GM12878 (cell line): Measurements from ENCODE around the gene COIL. TPM values are rescaled to one million over a fixed set of nuclear protein-coding genes. Genes with fewer than 3 reads are reported as not detected.

Experiments used
- ATAC-seq: fragments of 200-7000 bp; cut with Tn5 transposase; 3 replicates; pipeline ENCODE4 v1.9.1; 2020; ENCODE audit warnings: mild to moderate bottlenecking, moderate library complexity
- BruUV-seq: library from RNA; stranded (reverse); fragments of 400-500 nt; replicated peaks from 2 replicates; lab custom pipeline; 2021; lab: Mats Ljungman, UMichigan
- CTCF ChIA-PET: fragments of 300-600 bp; sonication (Branson Sonifier 250); formaldehyde crosslinking; extraction: SDS; loops from one replicate; lab custom pipeline; 2021; ENCODE audit warnings: inconsistent platforms; lab: Yijun Ruan, JAX
- POLR2A ChIA-PET: fragments of 350-600 bp; formaldehyde crosslinking; extraction: SDS; loops from one replicate; lab custom pipeline; 2021; ENCODE audit warnings: inconsistent platforms; lab: Charles Lee
- RAD21 ChIA-PET: fragments of 300-600 bp; sonication (Branson Sonifier 250); formaldehyde crosslinking; loops from one replicate; lab custom pipeline; 2023; ENCODE audit warnings: antibody characterized with exemption; ENCODE audit not compliant: unreplicated experiment; lab: Charles Lee
- SMC1A ChIA-PET: fragments of 300-600 bp; sonication (Branson Sonifier 250); formaldehyde crosslinking; loops from one replicate; lab custom pipeline; 2023; ENCODE audit not compliant: unreplicated experiment, uncharacterized antibody; lab: Charles Lee
- DNase-seq: peaks from one replicate; pipeline ENCODE4 v3.0.0-alpha.2; 2011; ENCODE audit warnings: low read depth, low spot score
- FAIRE-seq: peaks from 3 replicates; lab custom pipeline; 2011; peaks lifted over from hg19 to GRCh38; lab: Jason Lieb, UNC
- H2AFZ ChIP-seq: 2 replicates; pipeline ENCODE4 v1.6.0; 2011; ENCODE audit warnings: low read depth, low read length, control low read depth; ENCODE audit not compliant: control insufficient read depth
- H3K27ac ChIP-seq: 2 replicates; pipeline ENCODE4 v1.5.1; 2011; ENCODE audit warnings: control low read depth; ENCODE audit not compliant: control insufficient read depth, insufficient read depth
- H3K27me3 ChIP-seq, 2 experiments: replicated peaks in 1 of 2; 2 replicates each; pipeline versions ENCODE4 v1.6.0 to v1.6.1; 2011; ENCODE audit warnings: low read length in 1 of 2; ENCODE audit not compliant: control insufficient read depth in 2 of 2, insufficient read depth in 2 of 2
- H3K36me3 ChIP-seq, 2 experiments: 2 replicates each; pipeline ENCODE4 v1.5.1; 2011; ENCODE audit warnings: low read length in 1 of 2; ENCODE audit not compliant: control insufficient read depth in 2 of 2, insufficient read depth in 2 of 2
- H3K4me1 ChIP-seq: 2 replicates; pipeline ENCODE4 v1.6.1; 2011; ENCODE audit warnings: mild to moderate bottlenecking, low read length, moderate library complexity, mixed read lengths; ENCODE audit not compliant: control insufficient read depth, insufficient read depth
- H3K4me2 ChIP-seq: 2 replicates; pipeline ENCODE4 v1.6.0; 2011; ENCODE audit warnings: control low read depth; ENCODE audit not compliant: control insufficient read depth, insufficient read depth
- H3K4me3 ChIP-seq: fragments of 200-600 bp; sonication (generic); 2 replicates; pipeline ENCODE4 v1.5.1; 2016
- H3K79me2 ChIP-seq: 2 replicates; pipeline ENCODE4 v1.6.0; 2011; ENCODE audit warnings: low read length; ENCODE audit not compliant: control insufficient read depth, insufficient read depth
- H3K9ac ChIP-seq: 2 replicates; pipeline ENCODE4 v1.8.0; 2011; ENCODE audit warnings: low read length, control low read depth, mixed read lengths; ENCODE audit not compliant: control insufficient read depth, insufficient read depth
- H3K9me3 ChIP-seq: replicated peaks from 3 replicates; pipeline ENCODE4 v1.5.1; 2011; ENCODE audit warnings: mild to moderate bottlenecking, low read length; ENCODE audit not compliant: control insufficient read depth, insufficient read depth
- H4K20me1 ChIP-seq: 2 replicates; pipeline ENCODE4 v1.6.0; 2011; ENCODE audit not compliant: control insufficient read depth, insufficient read depth
- BHLHE40 ChIP-seq, 2 experiments: fragments of 450-650 bp in 1 of 2; IDR thresholded peaks; 2 replicates each; pipeline ENCODE4 v1.6.1; 2011 to 2017; ENCODE audit warnings: low read depth in 2 of 2, borderline replicate concordance in 1 of 2, improper control_type of control experiment in 1 of 2, low read length in 1 of 2, mild to moderate bottlenecking in 1 of 2
- BRCA1 ChIP-seq: IDR thresholded peaks from 2 replicates; pipeline ENCODE4 v1.6.1; 2011; ENCODE audit warnings: low read depth, low read length, improper control_type of control experiment
- CBX3 ChIP-seq: fragments of 200-600 bp; sonication (generic); IDR thresholded peaks from 2 replicates; pipeline ENCODE4 v1.6.1; 2016; ENCODE audit warnings: low read depth, borderline replicate concordance
- CHD1 ChIP-seq: IDR thresholded peaks from 2 replicates; pipeline ENCODE4 v1.6.1; 2012; ENCODE audit warnings: low read depth, low read length, improper control_type of control experiment
- HCFC1 ChIP-seq: fragments of 150-350 bp; IDR thresholded peaks from 2 replicates; pipeline ENCODE4 v1.6.1; 2014; ENCODE audit warnings: low read length
- HDAC6 ChIP-seq: fragments of 200-600 bp; sonication (generic); IDR thresholded peaks from one replicate; pipeline ENCODE4 v1.8.0; 2017; ENCODE audit warnings: antibody characterized with exemption; ENCODE audit not compliant: unreplicated experiment
- IKZF2 ChIP-seq, 2 experiments: fragments of 450-650 bp; IDR thresholded peaks; 2 replicates each; pipeline ENCODE4 v1.6.1; 2017; ENCODE audit warnings: mild to moderate bottlenecking in 2 of 2, moderate library complexity in 2 of 2
- MYC ChIP-seq: IDR thresholded peaks from 2 replicates; pipeline ENCODE4 v1.6.1; 2011; ENCODE audit warnings: mild to moderate bottlenecking, low read length, moderate library complexity, inconsistent platforms; ENCODE audit not compliant: insufficient read depth, insufficient replicate concordance, insufficient read length, severe bottlenecking
- NFYB ChIP-seq: IDR thresholded peaks from 2 replicates; pipeline ENCODE4 v1.6.1; 2011; ENCODE audit warnings: low read depth, mild to moderate bottlenecking, low read length, improper control_type of control experiment, moderate library complexity; ENCODE audit not compliant: insufficient read depth
- NR2F1 ChIP-seq: fragments of 450-650 bp; conservative IDR thresholded peaks from 2 replicates; pipeline ENCODE4 v1.6.1; 2017; ENCODE audit warnings: mild to moderate bottlenecking
- YY1 ChIP-seq: IDR thresholded peaks from 2 replicates; pipeline ENCODE4 v1.6.1; 2011; ENCODE audit warnings: low read depth, mild to moderate bottlenecking, low read length
- ZNF274 ChIP-seq: IDR thresholded peaks from one replicate; pipeline ENCODE4 v1.8.0; 2011; ENCODE audit not compliant: insufficient read length, insufficient read depth
- WGBS: methylation state at CpG from one replicate; pipeline ENCODE4 v1.1.6; 2016; ENCODE audit warnings: low lambda C conversion rate; ENCODE audit not compliant: insufficient replicate concordance, insufficient coverage; ENCODE audit errors: missing lambda C conversion rate; 5-methylcytosine and 5-hydroxymethylcytosine counted together
- in situ Hi-C: fragments of 300-500 bp; cut with MboI; formaldehyde crosslinking; loops from 9 replicates; pipeline ENCODE4 v1.14.3; 2018; ENCODE audit warnings: mixed read lengths
- intact Hi-C: fragments of 100-400 bp; cut with micrococcal nuclease; formaldehyde crosslinking; loops from one replicate; pipeline ENCODE4 v1.14.2; 2022; ENCODE audit not compliant: unreplicated experiment
- polyA plus RNA-seq, 11 experiments: library from polyadenylated mRNA; depleted of rRNA in 4 of 11; unstranded in 6 of 11; stranded (reverse) in 5 of 11; fragments of >200 nt; fragmentation: Nextera tagmentation in 4 of 11; fragmentation: Illumina TruSeq in 1 of 11; extraction: Ambion mirVana in 4 of 11; extraction: Trizol in 1 of 11; gene quantifications; 1 replicate in 1 of 11; 2 replicates in 10 of 11; pipeline versions ENCODE4 v1.2.1 to v1.2.3, GENCODE V29; 2011 to 2016; ENCODE audit warnings: inconsistent platforms in 2 of 11, missing spikeins in 2 of 11, low read depth in 1 of 11
- total RNA-seq, 4 experiments: library from RNA; depleted of rRNA in 3 of 4; stranded (reverse); fragments of >200 nt in 3 of 4; fragmentation: Illumina TruSeq in 1 of 4; extraction: Trizol in 1 of 4; gene quantifications; 2 replicates each; pipeline versions ENCODE4 v1.2.1 to v1.2.3, GENCODE V29; 2013 to 2021
- TF ChIP-seq, protein P1 (sequence below): fragments of 450-650 bp; formaldehyde crosslinking; IDR thresholded peaks from 2 replicates; pipeline ENCODE4 v1.4.0; 2022; ENCODE audit warnings: mild to moderate bottlenecking, moderate library complexity
- TF ChIP-seq, protein P2 (sequence below): fragments of 450-650 bp; IDR thresholded peaks from 2 replicates; pipeline ENCODE4 v1.6.1; 2017; ENCODE audit warnings: borderline replicate concordance
- TF ChIP-seq, protein P3 (sequence below): IDR thresholded peaks from 2 replicates; pipeline ENCODE4 v1.6.1; 2012; ENCODE audit warnings: low read depth, low read length, improper control_type of control experiment

The COIL gene
- total and polyA plus RNA-seq, 10 of the 15 experiments (the other 5 are each of a cell fraction or from before 2014, with no cell fraction given) = 13.7 to 24.3 (median 17.4) TPM

DNA sequence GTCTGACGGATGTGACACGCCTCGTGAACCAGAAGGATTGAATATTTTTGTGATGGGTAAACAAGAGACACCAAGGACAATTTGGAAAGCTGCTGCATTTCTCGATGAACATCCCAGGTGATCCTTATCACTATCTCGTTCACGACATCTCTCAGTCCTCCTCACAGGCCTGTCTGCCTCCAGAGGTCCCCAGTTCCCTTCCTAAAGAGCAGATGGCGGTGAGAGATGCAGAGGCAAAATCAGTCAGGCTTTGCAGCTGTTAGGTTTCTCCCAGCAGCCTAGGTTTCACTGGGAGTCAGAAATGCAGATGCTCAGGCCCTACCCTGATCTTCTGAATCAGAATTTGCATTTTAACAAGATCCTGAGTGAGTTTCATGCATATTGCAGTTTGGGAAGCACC lies 40.7 kb upstream of the COIL start:
- H3K9me3 ChIP-seq = no peaks in the 10 kb centered on the region
- ChIA-PET CTCF (interaction anchor here (1.1 kb wide), 1 partner anchor 31 kb away, joined by 3 read pairs; no protein-coding TSS in a partner anchor), POLR2A (interaction anchor here (0.6 kb wide), 1 partner anchor 23 kb away, joined by 4 read pairs; no protein-coding TSS in a partner anchor), SMC1A (interaction anchor here (1.2 kb wide), 1 partner anchor 23 kb away, joined by 3 read pairs; the partner anchor contains the start of gene SCPEP1), RAD21 (interaction anchor here (0.6 kb wide), 1 partner anchor 8 kb away, joined by 3 read pairs; no protein-coding TSS in a partner anchor)
- no peaks in the 10 kb centered on the region for H3K79me2 ChIP-seq
- no peak for ATAC-seq
- no peaks in the 10 kb centered on the region for H4K20me1 ChIP-seq
- no peak for DNase-seq
- in situ Hi-C loops (no loop called here), intact Hi-C loops (loop anchor here (10.0 kb wide), 1 partner anchor 83 kb away; the partner anchor contains the start of gene AKAP1)
- H3K27ac ChIP-seq = no peak overlapping the region
- FAIRE-seq = no peak
- no TSS peak for BruUV-seq
- TF ChIP-seq, protein P1, sequence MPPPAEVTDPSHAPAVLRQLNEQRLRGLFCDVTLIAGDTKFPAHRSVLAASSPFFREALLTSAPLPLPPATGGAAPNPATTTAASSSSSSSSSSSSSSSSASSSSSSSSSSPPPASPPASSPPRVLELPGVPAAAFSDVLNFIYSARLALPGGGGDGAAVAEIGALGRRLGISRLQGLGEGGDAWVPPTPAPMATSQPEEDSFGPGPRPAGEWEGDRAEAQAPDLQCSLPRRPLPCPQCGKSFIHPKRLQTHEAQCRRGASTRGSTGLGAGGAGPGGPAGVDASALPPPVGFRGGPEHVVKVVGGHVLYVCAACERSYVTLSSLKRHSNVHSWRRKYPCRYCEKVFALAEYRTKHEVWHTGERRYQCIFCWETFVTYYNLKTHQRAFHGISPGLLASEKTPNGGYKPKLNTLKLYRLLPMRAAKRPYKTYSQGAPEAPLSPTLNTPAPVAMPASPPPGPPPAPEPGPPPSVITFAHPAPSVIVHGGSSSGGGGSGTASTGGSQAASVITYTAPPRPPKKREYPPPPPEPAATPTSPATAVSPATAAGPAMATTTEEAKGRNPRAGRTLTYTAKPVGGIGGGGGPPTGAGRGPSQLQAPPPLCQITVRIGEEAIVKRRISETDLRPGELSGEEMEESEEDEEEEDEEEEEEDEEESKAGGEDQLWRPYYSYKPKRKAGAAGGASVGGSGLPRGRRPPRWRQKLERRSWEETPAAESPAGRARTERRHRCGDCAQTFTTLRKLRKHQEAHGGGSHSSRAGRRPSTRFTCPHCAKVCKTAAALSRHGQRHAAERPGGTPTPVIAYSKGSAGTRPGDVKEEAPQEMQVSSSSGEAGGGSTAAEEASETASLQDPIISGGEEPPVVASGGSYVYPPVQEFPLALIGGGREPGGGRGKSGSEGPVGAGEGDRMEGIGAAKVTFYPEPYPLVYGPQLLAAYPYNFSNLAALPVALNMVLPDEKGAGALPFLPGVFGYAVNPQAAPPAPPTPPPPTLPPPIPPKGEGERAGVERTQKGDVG = no peak
- TF ChIP-seq, protein P2, sequence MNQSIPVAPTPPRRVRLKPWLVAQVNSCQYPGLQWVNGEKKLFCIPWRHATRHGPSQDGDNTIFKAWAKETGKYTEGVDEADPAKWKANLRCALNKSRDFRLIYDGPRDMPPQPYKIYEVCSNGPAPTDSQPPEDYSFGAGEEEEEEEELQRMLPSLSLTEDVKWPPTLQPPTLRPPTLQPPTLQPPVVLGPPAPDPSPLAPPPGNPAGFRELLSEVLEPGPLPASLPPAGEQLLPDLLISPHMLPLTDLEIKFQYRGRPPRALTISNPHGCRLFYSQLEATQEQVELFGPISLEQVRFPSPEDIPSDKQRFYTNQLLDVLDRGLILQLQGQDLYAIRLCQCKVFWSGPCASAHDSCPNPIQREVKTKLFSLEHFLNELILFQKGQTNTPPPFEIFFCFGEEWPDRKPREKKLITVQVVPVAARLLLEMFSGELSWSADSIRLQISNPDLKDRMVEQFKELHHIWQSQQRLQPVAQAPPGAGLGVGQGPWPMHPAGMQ = no peak
- no peak for TF ChIP-seq MYC
- TF ChIP-seq YY1 = no peak
- no peak for TF ChIP-seq HDAC6
- TF ChIP-seq, protein P3, sequence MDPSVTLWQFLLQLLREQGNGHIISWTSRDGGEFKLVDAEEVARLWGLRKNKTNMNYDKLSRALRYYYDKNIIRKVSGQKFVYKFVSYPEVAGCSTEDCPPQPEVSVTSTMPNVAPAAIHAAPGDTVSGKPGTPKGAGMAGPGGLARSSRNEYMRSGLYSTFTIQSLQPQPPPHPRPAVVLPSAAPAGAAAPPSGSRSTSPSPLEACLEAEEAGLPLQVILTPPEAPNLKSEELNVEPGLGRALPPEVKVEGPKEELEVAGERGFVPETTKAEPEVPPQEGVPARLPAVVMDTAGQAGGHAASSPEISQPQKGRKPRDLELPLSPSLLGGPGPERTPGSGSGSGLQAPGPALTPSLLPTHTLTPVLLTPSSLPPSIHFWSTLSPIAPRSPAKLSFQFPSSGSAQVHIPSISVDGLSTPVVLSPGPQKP = no peak
- TF ChIP-seq NR2F1 = no peak
- no peak for TF ChIP-seq CBX3
- no peak for TF ChIP-seq NFYB
- TF ChIP-seq CHD1 = no peak
- TF ChIP-seq BRCA1 = no peak
- no peak for TF ChIP-seq BHLHE40 (IDR thresholded peaks at IDR 0.05; ENCODE audit: borderline replicate concordance in 1 of 2, low read depth in 2 of 2, low read length in 1 of 2)
- no peak for TF ChIP-seq ZNF274
- no peak for TF ChIP-seq IKZF2 (IDR thresholded peaks at IDR 0.05)
- no peak for TF ChIP-seq HCFC1
- H2AFZ ChIP-seq = no peak overlapping the region
- H3K27me3 ChIP-seq = no peaks in the 10 kb centered on the region
- no peak overlapping the region for H3K9ac ChIP-seq
- H3K36me3 ChIP-seq = peaks cover 2 to 35% of the 10 kb centered on the region in 2 experiments
- H3K4me2 ChIP-seq = no peak overlapping the region
- H3K4me1 ChIP-seq = peaks cover 32% of the 10 kb centered on the region
- H3K4me3 ChIP-seq = no peak overlapping the region
- WGBS = 100% methylated on average over 7 of the region's 7 CpGs
